Measurements from ENCODE around the gene PRPF38B.

DNA sequence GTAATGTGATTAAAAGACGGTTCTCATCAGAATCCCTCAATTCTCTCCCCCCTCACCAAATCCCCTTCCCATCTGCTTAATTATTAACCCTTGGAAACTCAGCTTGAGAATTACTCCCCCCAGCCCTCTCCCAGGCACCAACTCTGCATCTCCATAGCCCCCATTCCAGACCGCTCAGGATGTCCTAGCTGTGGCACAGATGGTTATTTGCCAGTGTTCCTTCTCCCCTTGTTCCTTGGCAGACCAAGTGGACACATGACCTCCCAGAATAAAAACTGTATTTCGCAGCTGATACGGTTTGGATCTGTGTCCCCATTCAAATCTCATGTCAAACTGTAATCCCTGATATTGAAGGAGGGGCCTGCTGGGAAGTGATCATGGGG is 45.9 kb upstream of the PRPF38B start:
- TF ChIP-seq, protein P1, sequence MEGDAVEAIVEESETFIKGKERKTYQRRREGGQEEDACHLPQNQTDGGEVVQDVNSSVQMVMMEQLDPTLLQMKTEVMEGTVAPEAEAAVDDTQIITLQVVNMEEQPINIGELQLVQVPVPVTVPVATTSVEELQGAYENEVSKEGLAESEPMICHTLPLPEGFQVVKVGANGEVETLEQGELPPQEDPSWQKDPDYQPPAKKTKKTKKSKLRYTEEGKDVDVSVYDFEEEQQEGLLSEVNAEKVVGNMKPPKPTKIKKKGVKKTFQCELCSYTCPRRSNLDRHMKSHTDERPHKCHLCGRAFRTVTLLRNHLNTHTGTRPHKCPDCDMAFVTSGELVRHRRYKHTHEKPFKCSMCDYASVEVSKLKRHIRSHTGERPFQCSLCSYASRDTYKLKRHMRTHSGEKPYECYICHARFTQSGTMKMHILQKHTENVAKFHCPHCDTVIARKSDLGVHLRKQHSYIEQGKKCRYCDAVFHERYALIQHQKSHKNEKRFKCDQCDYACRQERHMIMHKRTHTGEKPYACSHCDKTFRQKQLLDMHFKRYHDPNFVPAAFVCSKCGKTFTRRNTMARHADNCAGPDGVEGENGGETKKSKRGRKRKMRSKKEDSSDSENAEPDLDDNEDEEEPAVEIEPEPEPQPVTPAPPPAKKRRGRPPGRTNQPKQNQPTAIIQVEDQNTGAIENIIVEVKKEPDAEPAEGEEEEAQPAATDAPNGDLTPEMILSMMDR (IDR thresholded peaks at IDR 0.05; ENCODE audit: insufficient read depth, low read length, poor library complexity, severe bottlenecking) = no peak
- TF ChIP-seq EZH2phosphoT487 (conservative IDR thresholded peaks at IDR 0.05; ENCODE audit: low read length) = no peak

All from SU-DHL-6 (cell line).